HG02852 (cell line): ENCODE results near the gene NFYA.

Experiments
- ATAC-seq: cut with Tn5 transposase; IDR thresholded peaks from one replicate; pipeline ENCODE4 v1.9.1; 2021; ENCODE audit warnings: mild to moderate bottlenecking, moderate library complexity; ENCODE audit not compliant: unreplicated experiment

NFYA gene

DNA sequence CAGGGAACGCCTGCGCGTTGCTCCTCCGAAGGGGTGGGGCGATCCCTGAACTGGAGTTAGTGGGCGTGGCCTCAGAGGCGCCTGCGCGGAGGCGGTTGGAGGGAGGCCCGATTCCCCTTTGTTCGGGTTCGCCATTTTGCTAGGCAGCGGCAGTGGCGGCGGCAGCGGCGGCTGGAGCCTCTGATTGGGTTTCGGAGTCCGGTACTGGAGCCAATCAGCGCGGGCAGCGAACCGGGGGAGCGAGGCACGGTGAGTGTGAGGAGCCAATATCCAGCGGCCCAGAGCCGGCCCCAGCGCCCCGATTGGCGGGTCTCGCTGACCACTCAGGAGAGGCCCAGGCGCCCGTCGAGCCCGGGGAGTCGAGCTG is at the start of gene NFYA:
Gene NFYA (plus strand): TSS at position 139 of the 367 bp plus-strand sequence. CDS start 6,116 bp downstream, outside the sequence.
- ATAC-seq, result peak; percentile 58

- ATAC-seq, result no peak
These were observed 49.7 kb upstream of the NFYA start for GRCh38 chr6:41023114-41023513.

DNA sequence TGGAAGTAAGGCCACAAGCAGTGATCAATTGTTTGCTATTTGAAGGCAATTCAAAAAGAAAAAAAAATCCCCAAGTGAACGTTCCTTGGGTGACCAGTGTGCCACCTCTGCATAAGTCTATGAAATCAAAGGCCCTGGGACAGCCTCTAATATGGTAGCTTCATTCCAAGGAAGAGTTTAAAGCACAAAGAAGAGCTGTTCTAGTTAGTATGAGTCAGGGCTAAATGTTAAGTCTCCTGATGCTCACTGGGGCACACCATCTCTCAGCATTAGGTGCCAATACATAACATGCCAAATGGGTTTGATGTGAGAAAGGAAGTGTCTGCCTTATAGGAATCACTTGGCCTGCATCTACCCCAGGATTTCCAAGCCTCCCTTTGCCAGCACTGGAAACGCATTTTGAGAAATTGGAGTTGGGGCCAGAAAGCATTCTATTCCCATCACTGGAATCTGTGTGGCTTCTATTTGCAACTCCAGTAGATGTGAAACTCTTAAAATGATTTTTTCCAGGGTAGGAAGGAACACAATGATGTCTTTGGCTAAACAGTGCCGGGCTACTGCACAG is 46.7 kb upstream of the NFYA start:
- ATAC-seq, result no peak

DNA sequence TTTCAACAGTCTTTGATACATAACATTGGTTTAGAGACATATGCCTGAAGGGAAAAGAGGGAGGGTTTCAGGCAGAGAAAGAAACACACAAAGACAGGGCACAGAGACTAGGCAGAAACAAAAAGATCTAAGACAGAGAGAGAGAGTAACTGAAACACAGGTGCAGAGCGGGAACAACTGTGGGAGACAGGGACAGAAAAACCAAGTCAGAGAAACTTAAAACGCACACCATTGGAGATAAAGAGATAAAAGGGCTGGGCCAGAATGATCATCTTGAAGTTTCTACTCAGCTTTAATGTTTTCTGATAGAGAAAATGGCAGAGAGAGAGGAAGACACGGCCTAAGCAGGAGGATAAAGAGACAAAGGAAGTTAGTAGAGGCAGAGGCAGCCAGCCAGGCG is 45.5 kb upstream of the NFYA start:
- no peak for ATAC-seq

- ATAC-seq, result peak; percentile 86
These were observed 44.8 kb upstream of the NFYA start for GRCh38 chr6:41027799-41028560.

- ATAC-seq, result peak; percentile 27
These were observed 44.0 kb upstream of the NFYA start for GRCh38 chr6:41028561-41029412.

DNA sequence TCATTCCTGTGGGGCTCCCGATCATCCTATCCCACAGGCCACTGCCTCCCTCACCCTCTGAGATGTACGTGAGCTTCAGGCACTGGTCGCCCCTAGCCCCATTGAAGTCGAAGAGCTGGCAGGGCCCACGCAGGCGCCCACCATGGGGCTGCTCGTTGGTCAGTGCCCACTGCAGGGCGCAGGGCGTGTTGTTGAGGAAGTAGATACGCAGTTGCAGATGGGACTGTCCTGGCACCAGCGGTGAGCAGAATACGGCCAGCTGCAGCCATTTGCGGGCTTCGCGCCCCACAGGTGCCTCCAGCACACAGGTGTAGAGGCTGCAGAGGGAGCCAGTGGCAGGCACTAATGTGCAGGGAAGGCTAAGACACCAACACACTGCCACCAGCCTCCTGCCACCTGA is 39.9 kb upstream of the NFYA start:
- ATAC-seq, result no peak

DNA sequence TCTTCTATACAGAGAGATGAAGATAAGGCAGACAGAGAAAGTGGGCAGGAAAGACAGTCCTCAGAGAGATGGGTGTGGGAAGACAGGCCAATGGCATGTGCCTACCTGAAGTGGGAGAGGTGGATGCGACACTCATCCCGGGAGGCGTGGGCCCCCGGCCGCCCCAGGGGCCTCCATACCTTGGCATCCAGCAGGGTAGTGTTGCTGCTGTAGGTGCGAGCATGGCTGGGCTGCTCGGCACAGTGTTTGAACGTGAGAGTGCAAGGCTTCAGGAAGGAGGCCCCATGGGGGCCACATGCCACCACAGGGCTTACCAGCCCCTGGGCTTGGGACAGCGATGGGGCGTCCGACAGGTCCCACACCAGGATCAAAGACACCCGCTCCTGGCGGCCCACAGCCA is 39.0 kb upstream of the NFYA start:
- no peak for ATAC-seq

- no peak for ATAC-seq
These were observed 36.6 kb upstream of the NFYA start for GRCh38 chr6:41036186-41036585.

- no peak for ATAC-seq
These were observed 36.2 kb upstream of the NFYA start for GRCh38 chr6:41036601-41037000.

- ATAC-seq, result no peak
These were observed 35.5 kb upstream of the NFYA start for GRCh38 chr6:41037107-41037900.

DNA sequence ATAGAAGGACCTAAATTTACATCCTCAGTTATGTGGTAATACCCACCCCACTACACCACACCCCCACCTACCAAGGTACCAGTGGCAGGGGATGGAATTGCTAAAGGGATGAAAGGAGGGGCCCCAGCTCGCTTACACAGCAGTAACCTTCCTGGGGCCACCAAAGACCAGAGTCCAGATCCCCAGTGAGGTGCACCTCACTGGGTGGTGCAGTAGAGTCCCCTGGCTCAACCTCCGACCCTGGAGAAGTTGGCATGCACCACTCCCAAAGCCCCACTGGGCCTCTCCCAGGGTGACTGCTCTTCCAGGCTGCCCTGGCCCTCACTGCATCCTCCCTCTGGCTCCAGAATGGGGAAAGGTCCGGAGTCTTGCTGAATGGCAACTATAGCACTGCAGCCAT is 34.6 kb upstream of the NFYA start:
- ATAC-seq, result no peak

DNA sequence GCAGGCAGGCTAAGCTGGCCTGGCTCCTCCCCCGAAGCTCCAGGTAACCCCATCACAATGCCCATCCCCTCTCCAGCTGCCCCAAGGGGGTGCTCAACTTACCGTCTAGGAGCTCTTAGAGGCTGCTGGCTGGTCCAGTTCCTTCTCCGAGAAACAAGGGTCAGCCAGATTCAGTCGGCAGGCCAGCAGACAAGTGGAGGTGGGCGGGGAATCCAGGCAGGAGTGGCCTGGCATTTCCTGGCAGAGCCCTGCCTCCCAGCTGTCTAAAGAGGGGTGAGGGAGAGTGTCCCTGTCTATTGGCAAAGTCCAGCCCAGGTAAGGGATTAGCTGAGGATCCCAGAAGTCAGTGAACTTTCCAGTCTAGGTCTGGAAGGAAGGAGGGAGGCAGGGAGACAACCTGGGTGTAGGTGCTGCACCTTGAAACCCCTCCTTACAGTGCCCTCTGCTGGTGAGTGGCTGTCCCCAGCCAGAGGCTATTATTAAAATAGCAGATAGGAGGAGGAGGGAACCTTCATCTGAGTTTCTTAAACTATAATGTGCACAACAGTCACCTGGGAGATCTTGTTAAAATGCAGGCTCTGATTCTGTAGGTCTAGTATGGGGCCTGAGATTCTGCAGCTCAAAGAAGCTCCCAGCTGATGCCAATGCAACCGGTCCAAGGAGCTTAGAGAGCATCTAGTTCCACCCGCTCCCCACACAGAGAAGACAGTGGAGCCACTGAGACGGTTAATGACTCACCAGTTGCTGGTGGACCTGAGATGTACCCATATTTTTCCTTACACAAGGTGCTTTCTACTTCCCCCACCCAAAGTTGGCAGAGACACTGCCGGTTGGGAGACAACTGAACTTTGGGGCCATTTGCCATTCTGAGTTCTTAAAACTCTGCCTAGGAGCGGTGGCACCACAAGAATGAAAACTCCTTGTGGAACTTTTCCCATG is 33.4 kb upstream of the NFYA start, which contains the start of gene UNC5CL:
Gene UNC5CL (minus strand): TSS at position 162 of the 939 bp plus-strand sequence. CDS start 4,147 bp downstream, outside the sequence.
- no peak for ATAC-seq

GRCh38 chr6:41040101-41040939 is 32.5 kb upstream of the NFYA start:
- ATAC-seq, result no peak

DNA sequence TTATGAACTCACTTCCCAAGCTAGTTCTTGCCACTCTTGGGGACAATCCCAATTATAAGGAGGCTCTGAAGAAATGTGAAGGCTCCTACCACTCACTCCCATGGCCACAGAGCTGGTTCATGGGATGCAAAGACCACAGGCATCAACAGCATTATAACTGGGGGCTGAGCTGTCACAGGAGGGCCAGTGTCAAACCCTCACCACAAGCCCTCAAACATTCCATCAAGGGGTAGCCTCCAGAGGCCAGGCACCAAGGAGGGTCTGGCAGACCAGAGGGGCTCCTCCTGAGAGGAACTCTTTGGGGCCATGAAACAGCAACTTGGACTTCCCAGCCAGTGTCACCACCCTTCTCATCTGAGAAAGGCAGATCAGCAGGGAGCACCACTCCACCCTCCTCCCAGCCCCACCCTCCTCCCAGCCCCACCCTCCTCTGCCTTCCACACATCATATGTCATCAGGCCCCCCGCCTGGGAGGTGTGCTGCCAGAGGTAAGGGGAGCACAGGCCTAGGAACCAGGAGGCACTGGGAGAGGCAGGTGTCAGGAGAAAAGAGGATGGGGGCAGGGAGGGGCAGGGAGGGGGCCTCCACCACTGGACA is 31.7 kb upstream of the NFYA start:
- ATAC-seq, result no peak

DNA sequence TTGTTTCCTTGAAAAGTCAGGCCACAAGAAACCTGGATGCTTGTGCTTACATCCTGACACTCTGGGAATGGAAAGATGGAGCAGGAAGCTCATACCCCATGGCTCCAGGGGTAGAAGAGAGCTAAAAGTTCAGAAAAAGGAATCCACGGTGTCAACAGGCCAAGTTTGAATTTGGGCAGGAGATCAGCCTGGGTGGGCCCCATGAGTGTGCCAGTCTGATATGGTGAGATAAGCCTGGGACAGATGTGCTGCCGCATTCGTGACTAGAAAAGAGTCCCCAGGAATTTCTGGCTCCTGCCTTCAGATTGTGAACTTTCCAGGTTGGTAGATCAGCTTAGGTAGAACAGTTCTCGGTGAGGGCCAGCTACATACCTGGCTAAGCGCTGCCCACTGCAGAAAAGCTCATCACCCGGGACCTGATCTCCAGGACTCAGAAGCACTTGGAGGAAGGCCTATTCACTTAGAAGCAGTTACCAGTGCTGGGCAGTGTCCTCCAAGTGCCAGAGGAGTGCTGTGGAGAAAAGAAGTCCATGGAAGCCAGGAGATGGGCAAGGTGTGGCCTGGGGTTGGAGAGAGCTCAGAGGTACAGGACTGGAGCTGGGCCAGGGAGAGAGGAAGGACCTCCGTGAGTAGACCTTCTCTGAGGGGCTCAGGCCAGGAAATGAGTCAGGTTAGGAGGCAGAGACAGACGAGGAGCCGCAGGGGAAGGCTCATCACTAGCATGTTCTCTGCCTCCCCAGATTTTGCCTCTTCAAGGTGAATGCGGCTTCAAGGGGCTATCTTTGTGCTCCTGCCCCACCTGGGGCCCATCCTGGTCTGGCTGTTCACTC is 30.3 kb upstream of the NFYA start, which contains the start of gene TSPO2:
Gene TSPO2 (plus strand): TSS at position 242 of the 830 bp plus-strand sequence. CDS start 519 bp downstream, at position 761.
- no peak for ATAC-seq

- no peak for ATAC-seq
These were observed 29.6 kb upstream of the NFYA start for GRCh38 chr6:41043151-41043550.
